Lung (tissue), 12 donors: ENCODE data around the gene EYS. TPM values are rescaled to one million over a fixed set of nuclear protein-coding genes. Genes with fewer than 3 reads are reported as not detected.

Source experiments
- ATAC-seq: fragments of 200-7000 bp; cut with Tn5 transposase; one replicate; pipeline ENCODE4 v1.9.1; 2020; ENCODE audit warnings: moderate number of reproducible peaks; ENCODE audit not compliant: insufficient read depth, low FRiP score
- DNase-seq, 3 donors: peaks; one replicate each; pipeline ENCODE4 v3.0.0-alpha.2; 2013 to 2017
- H3K27ac ChIP-seq, 2 donors: one replicate each; pipeline ENCODE4 v1.5.1; 2013; ENCODE audit warnings: mild to moderate bottlenecking in 2 of 2, moderate library complexity in 2 of 2, control low read depth in 1 of 2, inconsistent platforms in 1 of 2, low read depth in 1 of 2, low read length in 1 of 2
- H3K27me3 ChIP-seq, 3 donors: one replicate each; pipeline ENCODE4 v1.5.1; 2013; ENCODE audit warnings: low read length in 2 of 3; ENCODE audit not compliant: control insufficient read depth in 3 of 3, insufficient read depth in 3 of 3
- H3K36me3 ChIP-seq, 4 donors: one replicate each; pipeline ENCODE4 v1.5.1; 2013; ENCODE audit warnings: low read length in 4 of 4, mild to moderate bottlenecking in 1 of 4, moderate library complexity in 1 of 4; ENCODE audit not compliant: control insufficient read depth in 4 of 4, insufficient read depth in 4 of 4
- H3K4me1 ChIP-seq, 5 donors: one replicate each; pipeline ENCODE4 v1.5.1; 2013; ENCODE audit warnings: low read length in 5 of 5, mild to moderate bottlenecking in 2 of 5, moderate library complexity in 1 of 5; ENCODE audit not compliant: control insufficient read depth in 5 of 5, insufficient read depth in 5 of 5
- H3K4me3 ChIP-seq: one replicate; pipeline ENCODE4 v1.5.1; 2013; ENCODE audit warnings: mild to moderate bottlenecking, control low read depth, moderate library complexity
- H3K9ac ChIP-seq, 2 donors: one replicate each; pipeline ENCODE4 v1.5.1; 2013; ENCODE audit warnings: low read length in 2 of 2, control low read depth in 1 of 2; ENCODE audit not compliant: insufficient read depth in 1 of 2
- H3K9me3 ChIP-seq, 4 donors: one replicate each; pipeline ENCODE4 v1.5.1; 2013; ENCODE audit warnings: low read length in 3 of 4, mild to moderate bottlenecking in 1 of 4, moderate library complexity in 1 of 4; ENCODE audit not compliant: control insufficient read depth in 4 of 4, insufficient read depth in 3 of 4
- WGBS, 2 donors: extraction: QIAGEN DNeasy Blood & Tissue Kit; methylation state at CpG; one replicate each; pipeline ENCODE4 v1.1.7; 2013; 5-methylcytosine and 5-hydroxymethylcytosine counted together
- polyA plus RNA-seq, 2 donors: library from polyadenylated mRNA; stranded (reverse); fragments of 200-250 nt; gene quantifications; one replicate each; pipeline ENCODE4 v1.2.1, GENCODE V29; 2013
- total RNA-seq, 2 donors: library from RNA; depleted of rRNA in 1 of 2; stranded (reverse); fragments of >200 nt in 1 of 2; gene quantifications; one replicate each; pipeline ENCODE4 v1.2.1, GENCODE V29; 2014 to 2021
- TF ChIP-seq, protein P1 (sequence below): IDR thresholded peaks from 2 replicates; pipeline ENCODE4 v1.5.1; 2012; ENCODE audit warnings: mild to moderate bottlenecking; ENCODE audit errors: control extremely low read depth, extremely low read depth
- donor health status: control.
- donor health status: control.
- donor health status: Bipolar disorder and iron deficiency.
- donor health status: healthy.
- donor health status: DM: yes; HTN: yes; CAD: no.

The EYS gene
- total and polyA plus RNA-seq, 4 donors = 0.06 to 0.34 (median 0.12) TPM

DNA sequence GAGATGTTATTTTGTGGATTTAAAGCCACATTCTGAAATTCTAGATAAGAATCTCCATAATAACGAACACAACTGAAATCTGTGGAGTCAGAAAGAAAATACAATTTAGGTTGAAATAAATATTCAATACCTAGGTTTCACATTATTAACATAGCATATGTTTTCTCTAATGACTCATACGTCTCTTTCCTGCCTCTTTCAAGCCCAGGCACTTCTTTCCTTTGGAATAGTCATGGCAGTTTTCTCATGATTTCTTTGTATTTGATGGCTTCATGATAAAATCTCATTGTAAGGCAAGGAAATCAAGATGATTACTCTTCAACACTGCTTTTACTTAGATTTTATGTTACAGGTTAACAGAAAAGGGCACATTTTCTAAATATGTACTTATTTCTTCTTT lies 1267.8 kb downstream of the EYS start:
- TF ChIP-seq, protein P1, sequence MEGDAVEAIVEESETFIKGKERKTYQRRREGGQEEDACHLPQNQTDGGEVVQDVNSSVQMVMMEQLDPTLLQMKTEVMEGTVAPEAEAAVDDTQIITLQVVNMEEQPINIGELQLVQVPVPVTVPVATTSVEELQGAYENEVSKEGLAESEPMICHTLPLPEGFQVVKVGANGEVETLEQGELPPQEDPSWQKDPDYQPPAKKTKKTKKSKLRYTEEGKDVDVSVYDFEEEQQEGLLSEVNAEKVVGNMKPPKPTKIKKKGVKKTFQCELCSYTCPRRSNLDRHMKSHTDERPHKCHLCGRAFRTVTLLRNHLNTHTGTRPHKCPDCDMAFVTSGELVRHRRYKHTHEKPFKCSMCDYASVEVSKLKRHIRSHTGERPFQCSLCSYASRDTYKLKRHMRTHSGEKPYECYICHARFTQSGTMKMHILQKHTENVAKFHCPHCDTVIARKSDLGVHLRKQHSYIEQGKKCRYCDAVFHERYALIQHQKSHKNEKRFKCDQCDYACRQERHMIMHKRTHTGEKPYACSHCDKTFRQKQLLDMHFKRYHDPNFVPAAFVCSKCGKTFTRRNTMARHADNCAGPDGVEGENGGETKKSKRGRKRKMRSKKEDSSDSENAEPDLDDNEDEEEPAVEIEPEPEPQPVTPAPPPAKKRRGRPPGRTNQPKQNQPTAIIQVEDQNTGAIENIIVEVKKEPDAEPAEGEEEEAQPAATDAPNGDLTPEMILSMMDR = no peak
- no peaks in the 10 kb centered on the region for H3K36me3 ChIP-seq
- no peak overlapping the region for H3K27ac ChIP-seq
- no peak overlapping the region for H3K9ac ChIP-seq
- H3K9me3 ChIP-seq = peaks cover 0 to 5% (median under 1%) of the 10 kb centered on the region in 4 donors
- 76 to 83% methylated on average over 2 of the region's 2 CpGs for WGBS, 2 donors
- no peak overlapping the region for H3K4me3 ChIP-seq
- ATAC-seq (no peak), DNase-seq (no peak)
- H3K27me3 ChIP-seq = no peaks in the 10 kb centered on the region
- H3K4me1 ChIP-seq = no peaks in the 10 kb centered on the region

DNA sequence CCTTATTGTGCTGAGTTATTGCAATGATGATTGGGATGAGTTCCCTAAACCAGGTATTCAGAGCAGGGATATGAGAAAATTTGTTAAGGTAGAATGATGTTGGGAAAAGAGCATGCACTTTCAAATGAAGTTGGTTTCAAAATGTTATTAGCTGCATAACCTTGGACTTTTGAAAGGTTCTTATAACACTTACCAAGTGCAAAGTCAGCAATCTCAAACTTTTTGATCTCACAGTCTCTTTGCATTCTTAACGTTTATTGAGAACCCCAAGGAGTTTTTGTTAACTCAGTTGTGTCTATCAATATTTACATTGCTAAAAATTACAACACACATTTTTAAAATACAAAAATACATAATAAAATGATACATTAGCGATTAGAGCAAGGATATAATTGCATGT lies 1269.0 kb downstream of the EYS start:
- H3K36me3 ChIP-seq = no peaks in the 10 kb centered on the region
- no peaks in the 10 kb centered on the region for H3K4me1 ChIP-seq
- peaks cover 0 to 5% (median under 1%) of the 10 kb centered on the region in 4 donors for H3K9me3 ChIP-seq
- ATAC-seq (no peak), DNase-seq (peak in 1 of 3 donors; percentile 9)
- no peak overlapping the region for H3K27ac ChIP-seq
- TF ChIP-seq, protein P1 = no peak
- no peak overlapping the region for H3K4me3 ChIP-seq
- no peak overlapping the region for H3K9ac ChIP-seq
- no peaks in the 10 kb centered on the region for H3K27me3 ChIP-seq
- WGBS, 2 donors = 58 to 79% methylated on average over 2 of the region's 2 CpGs

DNA sequence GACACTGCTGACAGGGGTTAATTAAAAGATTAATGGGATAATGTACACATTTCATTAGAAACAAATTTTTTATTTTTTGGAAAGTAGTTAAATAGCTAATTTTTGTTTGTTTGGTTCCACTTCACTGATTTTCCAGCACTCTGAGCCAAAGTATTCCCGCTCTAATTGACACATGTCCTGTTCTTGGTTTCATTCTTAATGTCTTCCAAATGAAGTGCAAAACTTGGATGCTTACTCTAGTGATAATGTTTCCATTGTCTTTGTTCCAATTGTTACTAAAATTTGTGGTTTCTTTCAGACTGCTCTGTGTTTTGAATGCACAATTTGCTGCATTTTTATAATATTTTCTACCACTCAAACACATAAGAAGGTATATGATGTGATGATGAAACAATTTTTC lies 1277.1 kb downstream of the EYS start:
- Histone ChIP-seq H3K27me3 (no peaks in the 10 kb centered on the region), H3K9ac (no peak overlapping the region), H3K4me3 (no peak overlapping the region), H3K27ac (no peak overlapping the region), H3K36me3 (no peaks in the 10 kb centered on the region), H3K9me3 (peaks cover 0 to 2% (median 0%) of the 10 kb centered on the region in 4 donors), H3K4me1 (no peaks in the 10 kb centered on the region)
- DNase-seq (peak in 2 of 3 donors; percentile 80), ATAC-seq (no peak)
- 68 to 71% methylated on average over 1 of the region's 1 CpG for WGBS, 2 donors
- TF ChIP-seq, protein P1 = no peak

DNA sequence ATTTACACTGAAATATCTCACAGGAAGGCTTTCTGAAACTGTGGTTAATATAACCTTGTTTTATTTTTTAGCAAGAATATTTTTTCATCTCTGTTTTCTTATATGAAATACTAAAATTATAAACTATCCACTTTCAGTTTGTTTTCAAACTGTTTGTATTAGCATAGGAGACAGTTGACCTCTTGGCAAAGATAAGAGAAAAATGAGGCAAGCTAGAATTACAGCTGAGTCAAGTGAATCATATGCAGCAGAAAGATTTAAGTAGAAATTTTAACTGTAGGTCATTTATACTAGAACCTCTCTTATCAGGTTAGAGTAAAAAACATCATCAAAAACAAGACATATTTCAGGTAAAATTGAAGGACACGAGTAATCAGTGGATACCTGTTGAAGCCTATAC lies 1278.8 kb downstream of the EYS start:
- no peak overlapping the region for H3K9ac ChIP-seq
- peaks cover 0 to 2% (median 0%) of the 10 kb centered on the region in 4 donors for H3K9me3 ChIP-seq
- DNase-seq (peak in 1 of 3 donors; percentile 14), ATAC-seq (no peak)
- H3K4me3 ChIP-seq = no peak overlapping the region
- H3K4me1 ChIP-seq = no peaks in the 10 kb centered on the region
- TF ChIP-seq, protein P1 = no peak
- no peak overlapping the region for H3K27ac ChIP-seq
- no peaks in the 10 kb centered on the region for H3K36me3 ChIP-seq
- no peaks in the 10 kb centered on the region for H3K27me3 ChIP-seq
- WGBS, 2 donors = 69 to 81% methylated on average over 1 of the region's 1 CpG
